SK-N-SH treated with all-trans-retinoic acid at 6 μM for 48 hours (cell line): ENCODE data around the gene PIKFYVE.

Experiments
- CREB5 ChIP-seq: fragments of 250-450 bp; sonication (Bioruptor Pico); IDR thresholded peaks from 2 replicates; pipeline ENCODE4 v1.5.1; 2020; ENCODE audit warnings: low read depth, mild to moderate bottlenecking, moderate library complexity
- RARB ChIP-seq: fragments of 250-450 bp; sonication (Bioruptor Pico); IDR thresholded peaks from 2 replicates; pipeline ENCODE4 v1.8.0; 2021; ENCODE audit warnings: mild to moderate bottlenecking, moderate library complexity
- SNAI2 ChIP-seq: fragments of 250-450 bp; sonication (Bioruptor Pico); IDR thresholded peaks from 2 replicates; pipeline ENCODE4 v1.5.0; 2020; ENCODE audit warnings: mild to moderate bottlenecking, moderate library complexity
- ZFP3 ChIP-seq: fragments of 250-450 bp; sonication (Bioruptor Pico); IDR thresholded peaks from 2 replicates; pipeline ENCODE4 v1.5.0; 2020; ENCODE audit warnings: mild to moderate bottlenecking, moderate library complexity
- ZNF565 ChIP-seq: fragments of 450-650 bp; formaldehyde crosslinking; conservative IDR thresholded peaks from 2 replicates; pipeline ENCODE4 v1.5.0; 2020; ENCODE audit warnings: low read depth, mild to moderate bottlenecking, moderate library complexity
- ZNF70 ChIP-seq: fragments of 450-650 bp; formaldehyde crosslinking; IDR thresholded peaks from 2 replicates; pipeline ENCODE4 v1.5.0; 2020; ENCODE audit warnings: mild to moderate bottlenecking, moderate library complexity
- ZNF8 ChIP-seq: fragments of 450-650 bp; formaldehyde crosslinking; IDR thresholded peaks from 2 replicates; pipeline ENCODE4 v1.5.0; 2020; ENCODE audit warnings: mild to moderate bottlenecking, moderate library complexity

GRCh38 chr2:208266553-208266893 lies 468 bp downstream of the PIKFYVE start:
- TF ChIP-seq ZFP3 (no peak), RARB (CRISPR knock-in tag) (no peak), ZNF8 (no peak), ZNF70 (CRISPR knock-in tag) (no peak), CREB5 (no peak), ZNF565 (CRISPR knock-in tag) (no peak), SNAI2 (CRISPR knock-in tag) (no peak)
